Keratinocyte (primary cell): ENCODE results near the gene ATP1A1. TPM values are rescaled to one million over a fixed set of nuclear protein-coding genes. Genes with fewer than 3 reads are reported as not detected.
A peak's percentile ranks its signal among the peaks of the same experiment; 100 is the strongest.

Source experiments
- DNase-seq: peaks from one replicate; pipeline ENCODE4 v3.0.0-alpha.2; 2011; ENCODE audit warnings: low read depth, missing footprints, low spot score
- FAIRE-seq: peaks from 2 replicates; lab custom pipeline; 2011; peaks lifted over from hg19 to GRCh38; lab: Jason Lieb, UNC
- H2AFZ ChIP-seq: 2 replicates; pipeline ENCODE4 v1.6.0; 2012; ENCODE audit warnings: low read length, control low read depth, inconsistent platforms; ENCODE audit not compliant: control insufficient read depth
- H3K27ac ChIP-seq: 2 replicates; pipeline ENCODE4 v1.5.1; 2011; ENCODE audit warnings: low read length; ENCODE audit not compliant: control insufficient read depth, insufficient read depth
- H3K27me3 ChIP-seq: 3 replicates; pipeline ENCODE4 v1.6.0; 2011; ENCODE audit warnings: low read length; ENCODE audit not compliant: control insufficient read depth, insufficient read depth; ENCODE audit errors: extremely low read depth
- H3K36me3 ChIP-seq, 2 experiments: 2 replicates in 1 of 2; 3 replicates in 1 of 2; pipeline ENCODE4 v1.5.1; 2011; ENCODE audit warnings: low read length in 2 of 2, mild to moderate bottlenecking in 1 of 2; ENCODE audit not compliant: control insufficient read depth in 2 of 2, insufficient read depth in 2 of 2; ENCODE audit errors: extremely low read depth in 1 of 2
- H3K4me1 ChIP-seq: 3 replicates; pipeline ENCODE4 v1.5.1; 2011; ENCODE audit warnings: low read length; ENCODE audit not compliant: control insufficient read depth, insufficient read depth; ENCODE audit errors: extremely low read depth
- H3K4me2 ChIP-seq: 3 replicates; pipeline ENCODE4 v1.6.0; 2011; ENCODE audit warnings: low read depth, low read length; ENCODE audit not compliant: control insufficient read depth, insufficient read depth; ENCODE audit errors: extremely low read depth
- H3K4me3 ChIP-seq, 3 experiments: fragments of 200-600 bp in 1 of 3; sonication (generic) in 1 of 3; 2 replicates in 2 of 3; 3 replicates in 1 of 3; pipeline ENCODE4 v1.5.1; 2011 to 2016; ENCODE audit warnings: low read length in 3 of 3, mild to moderate bottlenecking in 3 of 3, control low read depth in 2 of 3, inconsistent platforms in 1 of 3, low read depth in 1 of 3, mixed read lengths in 1 of 3, mixed run types in 1 of 3, moderate library complexity in 1 of 3; ENCODE audit not compliant: control insufficient read depth in 2 of 3, insufficient read depth in 2 of 3; ENCODE audit errors: extremely low read depth in 1 of 3
- H3K79me2 ChIP-seq: 2 replicates; pipeline ENCODE4 v1.6.0; 2012; ENCODE audit warnings: low read length; ENCODE audit not compliant: control insufficient read depth, insufficient read depth
- H3K9ac ChIP-seq: 3 replicates; pipeline ENCODE4 v1.6.0; 2011; ENCODE audit warnings: low read length; ENCODE audit not compliant: control insufficient read depth, insufficient read depth; ENCODE audit errors: extremely low read depth
- H3K9me1 ChIP-seq: 3 replicates; pipeline ENCODE4 v1.6.0; 2011; ENCODE audit warnings: low read length; ENCODE audit not compliant: control insufficient read depth, insufficient read depth; ENCODE audit errors: extremely low read depth
- H3K9me3 ChIP-seq: 2 replicates; pipeline ENCODE4 v1.5.1; 2012; ENCODE audit warnings: low read depth, low read length; ENCODE audit not compliant: control insufficient read depth
- H4K20me1 ChIP-seq: 3 replicates; pipeline ENCODE4 v1.6.0; 2011; ENCODE audit warnings: low read length; ENCODE audit not compliant: control insufficient read depth, insufficient read depth; ENCODE audit errors: extremely low read depth
- EZH2 ChIP-seq: IDR thresholded peaks from one replicate; pipeline ENCODE4 v1.6.1; 2012; ENCODE audit warnings: inconsistent platforms, mild to moderate bottlenecking, low read length, moderate library complexity
- dilution Hi-C: fragments of 300-500 bp; cut with MboI; formaldehyde crosslinking; loops from one replicate; pipeline ENCODE4 v1.7.0; 2020; ENCODE audit warnings: low sequenced_read_pairs; ENCODE audit not compliant: extremely low pct_ligation_motif_present
- polyA plus RNA-seq, 5 experiments: library from polyadenylated mRNA; depleted of rRNA in 3 of 5; stranded (reverse) in 3 of 5; stranded (forward) in 1 of 5; unstranded in 1 of 5; fragments of >200 nt; gene quantifications; 1 replicate in 1 of 5; 2 replicates in 3 of 5; 3 replicates in 1 of 5; pipeline versions ENCODE4 v1.2.1 to v1.2.3, GENCODE V29; 2011 to 2012; ENCODE audit warnings: missing spikeins in 2 of 5, low read depth in 1 of 5, low replicate concordance in 1 of 5
- TF ChIP-seq, protein P1 (sequence below), 3 experiments: IDR thresholded peaks in 1 of 3; conservative IDR thresholded peaks in 1 of 3; optimal IDR thresholded peaks in 1 of 3; 2 replicates in 2 of 3; 3 replicates in 1 of 3; pipeline versions ENCODE3 to v1.5.1; 2011; ENCODE audit warnings: low read length in 3 of 3, mild to moderate bottlenecking in 3 of 3, moderate library complexity in 2 of 3, control low read depth in 1 of 3, inconsistent platforms in 1 of 3; ENCODE audit not compliant: insufficient read depth in 2 of 3; ENCODE audit errors: extremely low read depth in 1 of 3

ATP1A1 gene
- polyA plus RNA-seq, 1 donor (not counting 4 experiments of a cell fraction or from before 2014, with no cell fraction given): 357 TPM

DNA sequence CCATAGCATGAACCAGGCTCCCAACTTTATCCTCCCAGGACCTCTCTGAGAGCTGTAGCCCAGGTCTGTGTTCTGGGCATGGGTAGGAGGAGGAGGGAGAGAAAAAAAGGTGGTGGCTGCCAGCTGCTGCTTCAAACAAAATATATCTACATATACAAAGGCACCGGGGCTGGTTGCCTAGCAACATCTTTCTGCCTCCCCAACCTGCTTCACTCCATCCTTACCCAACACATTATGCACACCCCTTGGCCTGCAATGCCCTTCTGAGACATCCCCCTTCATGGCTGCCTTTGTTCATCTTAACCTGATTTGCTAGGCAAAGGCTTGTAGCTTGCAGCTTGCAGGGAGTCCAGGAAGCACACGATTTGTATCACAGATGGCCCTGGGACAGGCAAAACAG, 27.2 kb upstream of the ATP1A1 start:
- TF ChIP-seq, protein P1, sequence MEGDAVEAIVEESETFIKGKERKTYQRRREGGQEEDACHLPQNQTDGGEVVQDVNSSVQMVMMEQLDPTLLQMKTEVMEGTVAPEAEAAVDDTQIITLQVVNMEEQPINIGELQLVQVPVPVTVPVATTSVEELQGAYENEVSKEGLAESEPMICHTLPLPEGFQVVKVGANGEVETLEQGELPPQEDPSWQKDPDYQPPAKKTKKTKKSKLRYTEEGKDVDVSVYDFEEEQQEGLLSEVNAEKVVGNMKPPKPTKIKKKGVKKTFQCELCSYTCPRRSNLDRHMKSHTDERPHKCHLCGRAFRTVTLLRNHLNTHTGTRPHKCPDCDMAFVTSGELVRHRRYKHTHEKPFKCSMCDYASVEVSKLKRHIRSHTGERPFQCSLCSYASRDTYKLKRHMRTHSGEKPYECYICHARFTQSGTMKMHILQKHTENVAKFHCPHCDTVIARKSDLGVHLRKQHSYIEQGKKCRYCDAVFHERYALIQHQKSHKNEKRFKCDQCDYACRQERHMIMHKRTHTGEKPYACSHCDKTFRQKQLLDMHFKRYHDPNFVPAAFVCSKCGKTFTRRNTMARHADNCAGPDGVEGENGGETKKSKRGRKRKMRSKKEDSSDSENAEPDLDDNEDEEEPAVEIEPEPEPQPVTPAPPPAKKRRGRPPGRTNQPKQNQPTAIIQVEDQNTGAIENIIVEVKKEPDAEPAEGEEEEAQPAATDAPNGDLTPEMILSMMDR (optimal IDR thresholded peaks at IDR 0.05 in 1 of 3, IDR thresholded peaks at IDR 0.05 in 1 of 3, conservative IDR thresholded peaks at IDR 0.05 in 1 of 3; ENCODE audit: extremely low read depth in 1 of 3, insufficient read depth in 2 of 3, low read length in 3 of 3): no peak
- FAIRE-seq: no peak

DNA sequence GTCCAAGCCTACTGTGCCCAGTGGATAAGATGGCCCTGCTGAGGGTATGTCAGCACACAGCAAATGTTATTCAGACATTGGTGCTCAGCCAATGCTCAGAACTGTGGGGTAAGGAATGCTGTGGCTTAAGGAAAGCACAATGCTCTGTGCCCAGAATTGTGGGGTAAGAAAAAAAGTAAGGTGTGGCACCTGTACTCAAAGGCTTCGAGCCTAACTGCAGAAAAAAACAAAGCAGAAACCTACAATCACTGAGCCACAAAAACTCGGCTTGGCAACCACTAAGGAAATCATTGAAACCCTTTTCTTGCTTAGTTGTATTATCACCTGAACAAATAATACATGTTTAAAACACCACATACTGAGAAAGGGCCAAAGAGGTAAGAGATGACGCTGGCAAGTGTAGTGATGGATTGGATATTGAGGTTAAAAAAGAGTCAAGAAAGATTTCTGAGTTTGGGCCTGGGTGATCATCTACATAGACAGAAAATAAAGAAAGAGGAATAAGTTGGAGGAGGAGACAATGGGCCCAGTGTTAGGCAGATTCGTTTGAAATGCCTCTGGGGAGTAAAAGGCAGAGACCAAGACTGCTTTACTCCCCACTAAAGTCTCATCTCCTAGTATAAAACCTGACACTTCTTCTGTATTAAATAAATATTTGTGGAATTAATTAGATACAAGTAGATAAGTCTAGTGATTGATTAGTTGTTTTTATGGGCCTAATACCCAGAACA, 25.9 kb upstream of the ATP1A1 start:
- peak; percentile 66 for FAIRE-seq
- Histone ChIP-seq H3K9me1 (no peaks in the 10 kb centered on the region), H3K4me2 (no peak overlapping the region), H3K27ac (no peak overlapping the region), H3K4me3 (no peak overlapping the region), H2AFZ (no peak overlapping the region), H3K9ac (no peak overlapping the region), H3K4me1 (peaks cover 4% of the 10 kb centered on the region), H3K36me3 (no peaks in the 10 kb centered on the region), H4K20me1 (no peaks in the 10 kb centered on the region), H3K9me3 (no peaks in the 10 kb centered on the region), H3K27me3 (no peaks in the 10 kb centered on the region), H3K79me2 (no peaks in the 10 kb centered on the region)
- no peak for TF ChIP-seq EZH2
- TF ChIP-seq, protein P1 (optimal IDR thresholded peaks at IDR 0.05 in 1 of 3, IDR thresholded peaks at IDR 0.05 in 1 of 3, conservative IDR thresholded peaks at IDR 0.05 in 1 of 3; ENCODE audit: extremely low read depth in 1 of 3, insufficient read depth in 2 of 3, low read length in 3 of 3): no peak
- dilution Hi-C loops: no loop called here
- no peak for DNase-seq

More for the DNA sequence above, 27.2 kb upstream of the ATP1A1 start:
- no peaks in the 10 kb centered on the region for H3K36me3 ChIP-seq
- no peaks in the 10 kb centered on the region for H3K27me3 ChIP-seq
- H3K4me3 ChIP-seq: no peak overlapping the region
- no peak for DNase-seq
- no peak overlapping the region for H2AFZ ChIP-seq
- H4K20me1 ChIP-seq: no peaks in the 10 kb centered on the region
- H3K4me2 ChIP-seq: no peak overlapping the region
- H3K9me3 ChIP-seq: no peaks in the 10 kb centered on the region
- dilution Hi-C loops: no loop called here
- no peaks in the 10 kb centered on the region for H3K9me1 ChIP-seq
- H3K79me2 ChIP-seq: no peaks in the 10 kb centered on the region
- peaks cover 16% of the 10 kb centered on the region for H3K4me1 ChIP-seq
- no peak overlapping the region for H3K27ac ChIP-seq
- H3K9ac ChIP-seq: no peak overlapping the region
